Right atrium auricular region (tissue), 2 donors: ENCODE measurements around the gene GOLGA5. TPM values are rescaled to one million over a fixed set of nuclear protein-coding genes. Genes with fewer than 3 reads are reported as not detected.

ENCODE experiments used
- DNase-seq: peaks from one replicate; pipeline ENCODE4 v3.0.0-alpha.2; 2019; ENCODE audit warnings: low spot score
- H3K27ac ChIP-seq, 2 donors: fragments of 200-600 bp; sonication (generic); 1 replicate in 1 of 2; 2 replicates in 1 of 2; pipeline ENCODE4 v1.5.1; 2016 to 2019
- H3K27me3 ChIP-seq, 2 donors: fragments of 200-600 bp; sonication (generic); one replicate each; pipeline versions ENCODE4 v1.5.1 to v1.6.0; 2017 to 2019
- H3K36me3 ChIP-seq: fragments of 200-600 bp; sonication (generic); one replicate; pipeline ENCODE4 v1.5.1; 2016
- H3K4me1 ChIP-seq, 2 donors: fragments of 200-600 bp; sonication (generic); one replicate each; pipeline versions ENCODE4 v1.5.1 to v1.6.0; 2017 to 2019
- H3K4me3 ChIP-seq, 2 donors: fragments of 200-600 bp; sonication (generic); 1 replicate in 1 of 2; 2 replicates in 1 of 2; pipeline ENCODE4 v1.5.1; 2017 to 2019; ENCODE audit warnings: mild to moderate bottlenecking in 1 of 2, moderate library complexity in 1 of 2
- H3K9me3 ChIP-seq, 2 donors: fragments of 200-600 bp; sonication (generic); one replicate each; pipeline ENCODE4 v1.5.1; 2019
- total RNA-seq, 2 donors: library from RNA; depleted of rRNA; stranded (reverse); fragments of >200 nt; gene quantifications; one replicate each; pipeline ENCODE4 v1.1.0, GENCODE V29; 2016
- TF ChIP-seq, protein P1 (sequence below), 2 donors: fragments of 200-600 bp; sonication (generic); IDR thresholded peaks; one replicate each; pipeline ENCODE4 v1.5.1; 2019; ENCODE audit warnings: antibody characterized with exemption in 2 of 2

GOLGA5 gene
- total RNA-seq, 2 donors from 2014 or later = 24.2 to 28.3 TPM

DNA sequence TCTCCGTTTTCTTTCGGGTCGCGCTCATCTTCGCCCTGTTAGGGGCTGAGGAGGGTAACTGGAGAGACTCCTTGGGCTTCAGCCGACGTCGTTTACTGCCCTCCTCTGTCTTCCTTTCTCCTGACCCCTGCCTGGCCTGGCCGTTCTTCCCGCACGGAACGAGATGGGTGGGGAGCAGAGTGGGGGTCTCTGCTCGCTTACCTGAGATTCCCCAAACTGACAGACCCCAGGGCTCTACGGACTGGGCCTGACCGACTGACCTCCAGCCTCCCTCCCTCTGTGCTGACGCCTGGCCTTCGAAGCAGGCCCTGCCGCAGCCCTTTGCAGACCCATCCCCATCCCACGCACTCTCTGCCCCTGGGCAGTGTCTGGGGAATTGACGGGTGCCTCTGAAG lies 439 bp downstream of the GOLGA5 start:
- DNase-seq = no peak
- TF ChIP-seq, protein P1, sequence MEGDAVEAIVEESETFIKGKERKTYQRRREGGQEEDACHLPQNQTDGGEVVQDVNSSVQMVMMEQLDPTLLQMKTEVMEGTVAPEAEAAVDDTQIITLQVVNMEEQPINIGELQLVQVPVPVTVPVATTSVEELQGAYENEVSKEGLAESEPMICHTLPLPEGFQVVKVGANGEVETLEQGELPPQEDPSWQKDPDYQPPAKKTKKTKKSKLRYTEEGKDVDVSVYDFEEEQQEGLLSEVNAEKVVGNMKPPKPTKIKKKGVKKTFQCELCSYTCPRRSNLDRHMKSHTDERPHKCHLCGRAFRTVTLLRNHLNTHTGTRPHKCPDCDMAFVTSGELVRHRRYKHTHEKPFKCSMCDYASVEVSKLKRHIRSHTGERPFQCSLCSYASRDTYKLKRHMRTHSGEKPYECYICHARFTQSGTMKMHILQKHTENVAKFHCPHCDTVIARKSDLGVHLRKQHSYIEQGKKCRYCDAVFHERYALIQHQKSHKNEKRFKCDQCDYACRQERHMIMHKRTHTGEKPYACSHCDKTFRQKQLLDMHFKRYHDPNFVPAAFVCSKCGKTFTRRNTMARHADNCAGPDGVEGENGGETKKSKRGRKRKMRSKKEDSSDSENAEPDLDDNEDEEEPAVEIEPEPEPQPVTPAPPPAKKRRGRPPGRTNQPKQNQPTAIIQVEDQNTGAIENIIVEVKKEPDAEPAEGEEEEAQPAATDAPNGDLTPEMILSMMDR (IDR thresholded peaks at IDR 0.05) = no peak
- Histone ChIP-seq H3K9me3 (peaks cover under 1 to 8% of the 10 kb centered on the region in 2 donors), H3K27ac (peak overlapping the region; percentile 91), H3K4me1 (peaks cover 0 to 20% of the 10 kb centered on the region in 2 donors), H3K27me3 (no peaks in the 10 kb centered on the region), H3K4me3 (peak overlapping the region; percentile 97 to 98), H3K36me3 (peaks cover 14% of the 10 kb centered on the region)

DNA sequence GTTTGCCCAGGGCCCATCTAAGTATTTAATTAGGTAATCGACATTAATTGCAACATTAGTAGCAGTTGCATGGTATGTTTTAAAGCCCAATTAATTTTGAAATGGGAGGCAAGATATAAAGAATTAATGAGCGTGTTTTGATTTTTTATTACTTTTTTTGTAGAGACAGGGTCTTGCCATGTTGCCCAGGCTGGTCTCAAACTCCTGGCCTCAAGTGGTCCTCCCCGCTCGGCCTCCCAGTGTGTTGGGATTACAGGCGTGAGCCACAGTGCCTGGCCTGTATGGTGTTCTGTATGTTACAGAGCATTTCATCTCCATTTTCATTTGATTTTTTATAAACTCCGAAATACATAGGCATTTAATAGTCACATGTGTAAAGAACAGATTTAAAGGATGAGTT lies 856 bp downstream of the GOLGA5 start:
- DNase-seq = no peak
- peak overlapping the region; percentile 91 for H3K27ac ChIP-seq

GRCh38 chr14:92797935-92798653 lies 4.0 kb downstream of the GOLGA5 start:
- peaks cover 25% of the 10 kb centered on the region for H3K36me3 ChIP-seq
- H3K27ac ChIP-seq = no peak overlapping the region
- TF ChIP-seq, protein P1 (IDR thresholded peaks at IDR 0.05) = no peak
- no peaks in the 10 kb centered on the region for H3K9me3 ChIP-seq
- no peak for DNase-seq
- no peak overlapping the region for H3K4me3 ChIP-seq
- peaks cover 0 to 35% of the 10 kb centered on the region in 2 donors for H3K4me1 ChIP-seq
- no peaks in the 10 kb centered on the region for H3K27me3 ChIP-seq

More for the DNA sequence above, 856 bp downstream of the GOLGA5 start:
- H3K4me1 ChIP-seq = peaks cover 0 to 24% of the 10 kb centered on the region in 2 donors
- TF ChIP-seq, protein P1 (IDR thresholded peaks at IDR 0.05) = no peak
- no peaks in the 10 kb centered on the region for H3K27me3 ChIP-seq
- H3K9me3 ChIP-seq = peaks cover 0 to 4% of the 10 kb centered on the region in 2 donors
- peaks cover 14% of the 10 kb centered on the region for H3K36me3 ChIP-seq
- H3K4me3 ChIP-seq = peak overlapping the region; percentile 97 to 98

DNA sequence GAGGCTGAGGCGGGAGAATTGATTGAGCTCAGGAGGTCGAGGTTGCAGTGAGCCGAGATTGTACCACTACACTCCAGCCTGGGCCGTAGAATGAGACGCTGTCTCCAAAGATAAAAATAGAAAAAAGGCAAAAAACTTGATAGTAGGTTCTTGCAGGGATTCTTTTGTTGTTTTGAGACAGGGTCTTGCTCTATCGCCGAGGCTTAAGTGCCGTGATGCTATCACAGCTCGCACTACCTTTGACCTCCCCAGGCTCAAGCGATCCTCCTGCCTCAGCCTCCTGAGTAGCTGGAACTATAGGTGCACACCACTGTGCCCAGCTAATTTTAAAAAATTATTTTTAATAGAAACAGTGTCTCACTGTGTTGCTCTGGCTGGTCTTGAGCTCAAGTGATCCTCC lies 4.7 kb downstream of the GOLGA5 start:
- Histone ChIP-seq H3K27ac (no peak overlapping the region), H3K27me3 (no peaks in the 10 kb centered on the region), H3K36me3 (peaks cover 25% of the 10 kb centered on the region), H3K9me3 (no peaks in the 10 kb centered on the region), H3K4me3 (no peak overlapping the region), H3K4me1 (peaks cover 0 to 35% of the 10 kb centered on the region in 2 donors)
- no peak for DNase-seq
- TF ChIP-seq, protein P1 (IDR thresholded peaks at IDR 0.05) = no peak

DNA sequence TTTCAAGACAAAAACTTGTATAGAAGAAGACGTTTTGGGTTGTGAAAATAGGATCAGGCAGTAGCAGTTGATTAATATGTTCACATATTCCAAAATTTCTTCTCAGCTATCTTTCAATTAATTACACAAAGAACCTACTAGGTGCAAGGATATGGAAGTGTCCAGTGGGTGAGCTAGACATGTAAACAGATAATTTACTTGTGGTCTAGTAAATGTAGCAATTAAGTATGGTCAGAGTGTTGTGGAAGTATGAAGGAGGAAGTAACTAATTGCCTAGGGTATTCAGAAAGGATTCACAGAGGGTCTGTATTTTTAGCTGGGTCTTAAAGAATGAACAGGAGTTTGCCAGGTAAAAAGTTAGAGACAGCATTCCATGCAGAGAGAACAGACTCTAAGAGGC lies 5.9 kb downstream of the GOLGA5 start:
- DNase-seq = no peak
- Histone ChIP-seq H3K4me3 (no peak overlapping the region), H3K27ac (no peak overlapping the region), H3K36me3 (peaks cover 25% of the 10 kb centered on the region), H3K27me3 (no peaks in the 10 kb centered on the region), H3K9me3 (no peaks in the 10 kb centered on the region), H3K4me1 (peaks cover 0 to 32% of the 10 kb centered on the region in 2 donors)
- TF ChIP-seq, protein P1 (IDR thresholded peaks at IDR 0.05) = no peak
